KMS-11 (cell line): ENCODE data around the gene RBMS3.
"Not testable (repeated sequence)": the region's sequence is repeated elsewhere in the genome, so short reads cannot be mapped to it uniquely, and the experiment has no call there.

Experiments used
- H2AFZ ChIP-seq: fragments of 200-600 bp; sonication (generic); 2 replicates; pipeline ENCODE4 v1.6.1; 2016; ENCODE audit warnings: antibody characterized with exemption, mixed run types, low read depth
- H3K27ac ChIP-seq: fragments of 200-600 bp; sonication (generic); 2 replicates; pipeline ENCODE4 v1.6.1; 2016; ENCODE audit warnings: mild to moderate bottlenecking, mixed run types
- H3K27me3 ChIP-seq: fragments of 200-600 bp; sonication (generic); 2 replicates; pipeline ENCODE4 v1.6.1; 2017; ENCODE audit warnings: mild to moderate bottlenecking, low read depth, mixed run types, moderate library complexity; ENCODE audit not compliant: insufficient read depth
- H3K36me3 ChIP-seq: fragments of 200-600 bp; sonication (generic); 2 replicates; pipeline ENCODE4 v1.6.1; 2017; ENCODE audit warnings: mild to moderate bottlenecking, mixed run types; ENCODE audit not compliant: insufficient read depth
- H3K4me1 ChIP-seq: fragments of 200-600 bp; sonication (generic); 2 replicates; pipeline ENCODE4 v1.6.1; 2016; ENCODE audit warnings: mild to moderate bottlenecking, low read depth, mixed run types; ENCODE audit not compliant: poor library complexity, severe bottlenecking
- H3K4me2 ChIP-seq: fragments of 200-600 bp; sonication (generic); 2 replicates; pipeline ENCODE4 v1.7.0; 2016; ENCODE audit warnings: mild to moderate bottlenecking, mixed run types
- H3K4me3 ChIP-seq: fragments of 200-600 bp; sonication (generic); IDR thresholded peaks from 2 replicates; pipeline ENCODE4 v1.6.1; 2017; ENCODE audit warnings: low read depth, low read length, mixed read lengths; ENCODE audit not compliant: insufficient read depth
- H3K79me2 ChIP-seq: fragments of 200-600 bp; sonication (generic); 2 replicates; pipeline ENCODE4 v1.6.1; 2016; ENCODE audit warnings: low read depth, mixed run types; ENCODE audit not compliant: insufficient read depth
- H3K9ac ChIP-seq: fragments of 200-600 bp; sonication (generic); 2 replicates; pipeline ENCODE4 v1.6.1; 2016; ENCODE audit warnings: mild to moderate bottlenecking, mixed run types
- H4K20me1 ChIP-seq: fragments of 200-600 bp; sonication (generic); 2 replicates; pipeline ENCODE4 v1.6.1; 2016; ENCODE audit warnings: mild to moderate bottlenecking, mixed run types; ENCODE audit not compliant: insufficient read depth
- TF ChIP-seq, protein P1 (sequence below): fragments of 200-600 bp; sonication (generic); conservative IDR thresholded peaks from 2 replicates; pipeline ENCODE4 v1.6.1; 2017; ENCODE audit warnings: low read depth, mild to moderate bottlenecking, antibody characterized with exemption, low read length, moderate library complexity, mixed read lengths

The RBMS3 gene

DNA sequence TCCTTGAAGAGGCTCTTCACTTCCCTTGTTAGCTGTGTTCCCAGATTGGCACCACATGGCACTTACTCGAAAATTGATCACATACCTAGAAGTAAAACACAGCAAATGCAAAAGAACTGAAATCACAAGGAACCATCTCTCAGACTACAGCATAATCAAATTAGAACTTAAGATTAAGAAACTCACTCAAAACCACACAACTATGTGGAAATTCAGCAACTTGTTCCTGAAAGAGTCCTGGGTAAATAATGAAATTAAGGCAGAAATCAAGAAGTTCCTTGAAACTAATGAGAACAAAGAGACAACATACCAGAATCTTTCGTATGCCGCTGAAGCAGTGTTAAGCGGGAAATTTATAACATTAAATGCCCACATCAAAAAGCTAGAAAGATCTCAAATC, 759.3 kb downstream of the RBMS3 start:
- TF ChIP-seq, protein P1, sequence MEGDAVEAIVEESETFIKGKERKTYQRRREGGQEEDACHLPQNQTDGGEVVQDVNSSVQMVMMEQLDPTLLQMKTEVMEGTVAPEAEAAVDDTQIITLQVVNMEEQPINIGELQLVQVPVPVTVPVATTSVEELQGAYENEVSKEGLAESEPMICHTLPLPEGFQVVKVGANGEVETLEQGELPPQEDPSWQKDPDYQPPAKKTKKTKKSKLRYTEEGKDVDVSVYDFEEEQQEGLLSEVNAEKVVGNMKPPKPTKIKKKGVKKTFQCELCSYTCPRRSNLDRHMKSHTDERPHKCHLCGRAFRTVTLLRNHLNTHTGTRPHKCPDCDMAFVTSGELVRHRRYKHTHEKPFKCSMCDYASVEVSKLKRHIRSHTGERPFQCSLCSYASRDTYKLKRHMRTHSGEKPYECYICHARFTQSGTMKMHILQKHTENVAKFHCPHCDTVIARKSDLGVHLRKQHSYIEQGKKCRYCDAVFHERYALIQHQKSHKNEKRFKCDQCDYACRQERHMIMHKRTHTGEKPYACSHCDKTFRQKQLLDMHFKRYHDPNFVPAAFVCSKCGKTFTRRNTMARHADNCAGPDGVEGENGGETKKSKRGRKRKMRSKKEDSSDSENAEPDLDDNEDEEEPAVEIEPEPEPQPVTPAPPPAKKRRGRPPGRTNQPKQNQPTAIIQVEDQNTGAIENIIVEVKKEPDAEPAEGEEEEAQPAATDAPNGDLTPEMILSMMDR = no peak

DNA sequence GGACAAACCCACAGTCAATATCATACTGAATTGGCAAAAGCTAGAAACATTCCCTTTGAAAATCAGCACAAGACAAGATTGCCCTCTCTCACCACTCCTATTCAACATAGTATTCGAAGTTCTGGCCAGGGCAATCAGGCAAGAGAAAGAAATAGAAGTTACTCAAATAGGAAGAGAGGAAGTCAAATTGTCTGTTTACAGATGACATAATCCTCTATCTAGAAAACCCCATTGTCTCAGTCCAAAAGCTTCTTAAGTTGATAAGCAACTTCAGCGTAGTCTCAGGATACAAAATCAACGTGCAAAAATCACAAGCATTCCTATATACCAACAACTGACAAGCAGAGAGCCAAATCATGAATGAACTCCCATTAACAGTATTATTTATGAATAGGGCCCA, 760.6 kb downstream of the RBMS3 start:
- H3K27ac ChIP-seq, H3K9ac ChIP-seq, H3K4me3 ChIP-seq, H3K4me1 ChIP-seq, H3K79me2 ChIP-seq, H2AFZ ChIP-seq, H3K36me3 ChIP-seq, H3K4me2 ChIP-seq, H3K27me3 ChIP-seq, H4K20me1 ChIP-seq: not testable (repeated sequence)

More for the DNA sequence above, 759.3 kb downstream of the RBMS3 start:
- Histone ChIP-seq H2AFZ (no peak overlapping the region), H3K4me2 (no peak overlapping the region), H3K27ac (no peak overlapping the region), H3K4me1 (no peaks in the 10 kb centered on the region), H3K36me3 (no peaks in the 10 kb centered on the region), H3K27me3 (no peaks in the 10 kb centered on the region), H3K4me3 (no peak overlapping the region), H3K79me2 (no peaks in the 10 kb centered on the region), H4K20me1 (no peaks in the 10 kb centered on the region), H3K9ac (no peak overlapping the region)

DNA sequence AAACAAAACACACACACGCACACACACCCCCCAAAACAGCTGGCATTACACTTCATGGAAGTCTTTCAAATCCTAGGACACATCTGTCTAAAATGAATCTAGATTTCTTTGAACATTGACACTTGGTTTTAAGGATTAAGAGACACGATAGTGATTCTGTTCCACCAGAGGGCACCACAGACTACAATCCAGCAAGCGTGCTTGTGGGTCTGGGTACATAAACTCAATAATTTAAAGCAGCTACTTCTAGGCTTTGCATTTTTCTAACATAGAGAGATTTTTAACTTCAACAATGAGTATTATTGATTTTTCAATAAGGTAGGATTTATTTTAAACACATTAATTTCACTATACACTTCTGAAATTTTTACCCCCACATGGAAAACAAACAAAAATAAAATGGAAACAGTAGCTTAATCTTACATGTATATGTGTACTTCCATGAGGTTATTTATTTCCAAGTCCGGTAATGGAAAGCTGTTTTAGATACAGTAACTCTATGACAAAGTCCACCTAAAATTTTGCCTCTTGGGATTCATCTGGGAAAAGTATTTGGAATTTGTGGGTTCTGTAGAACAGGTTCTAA, 761.5 kb downstream of the RBMS3 start:
- Histone ChIP-seq H3K4me1 (no peaks in the 10 kb centered on the region), H2AFZ (no peak overlapping the region)

DNA sequence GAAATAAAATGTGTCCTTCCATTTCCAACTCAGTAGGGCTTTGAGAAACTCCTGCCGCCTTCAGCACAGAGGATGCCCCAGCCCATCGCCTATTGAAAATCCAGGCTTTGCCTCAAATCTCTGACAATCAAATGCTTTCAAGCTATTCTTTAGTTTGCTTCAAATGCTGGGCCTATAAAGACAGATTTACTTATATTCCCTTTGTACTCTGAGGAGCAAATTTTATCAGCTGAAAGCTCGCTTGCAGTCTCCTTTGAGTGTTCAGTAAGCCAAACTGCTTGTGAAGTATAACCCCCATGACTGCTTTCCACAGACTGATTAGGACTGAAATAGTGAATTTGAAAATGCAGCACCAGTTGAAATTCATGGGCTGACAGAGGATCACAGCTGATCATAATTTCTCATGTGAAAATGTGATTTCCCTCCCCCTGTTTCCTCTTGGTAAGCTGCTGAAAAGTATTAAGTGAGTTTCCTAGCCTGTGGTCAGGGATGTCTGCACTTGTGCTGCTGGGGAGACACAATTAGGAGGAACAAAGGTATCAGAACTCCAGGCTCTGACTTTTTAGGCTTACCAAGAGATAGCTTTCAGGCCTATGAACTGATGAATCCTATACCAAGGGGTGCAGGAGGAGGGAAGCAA, 762.2 kb downstream of the RBMS3 start:
- H3K9ac ChIP-seq = no peak overlapping the region

More for the DNA sequence above, 761.5 kb downstream of the RBMS3 start:
- Histone ChIP-seq H3K79me2 (no peaks in the 10 kb centered on the region), H3K36me3 (no peaks in the 10 kb centered on the region), H3K4me2 (no peak overlapping the region), H4K20me1 (no peaks in the 10 kb centered on the region), H3K4me3 (no peak overlapping the region), H3K27ac (no peak overlapping the region), H3K27me3 (no peaks in the 10 kb centered on the region), H3K9ac (no peak overlapping the region)
- TF ChIP-seq, protein P1 = peak; percentile 59

More for the DNA sequence above, 762.2 kb downstream of the RBMS3 start:
- Histone ChIP-seq H4K20me1 (no peaks in the 10 kb centered on the region), H3K36me3 (no peaks in the 10 kb centered on the region), H2AFZ (no peak overlapping the region), H3K27me3 (no peaks in the 10 kb centered on the region), H3K4me2 (no peak overlapping the region), H3K4me3 (no peak overlapping the region), H3K27ac (no peak overlapping the region), H3K4me1 (no peaks in the 10 kb centered on the region), H3K79me2 (no peaks in the 10 kb centered on the region)
- TF ChIP-seq, protein P1 = no peak
